Activated T-helper 1 cell treated with anti-CD3 and anti-CD28 coated beads, Interleukin-12 subunit alpha, Interleukin-12 subunit beta, Interleukin-2, Interleukin-4 antibody, amounts not matched to agents 30 ng/mL and 10 ng/mL and 1 ng/mL, durations not matched to agents 14 hours and 24 hours and 36 hours (primary cell): ENCODE measurements around the gene OAF. TPM values are rescaled to one million over a fixed set of nuclear protein-coding genes. Genes with fewer than 3 reads are reported as not detected.

Experiments
- DNase-seq: peaks from one replicate; pipeline ENCODE4 v3.0.0; 2021; ENCODE audit warnings: low spot score
- H3K27ac Mint-ChIP-seq: one replicate; pipeline ENCODE4 v1.8.0; 2021; ENCODE audit warnings: mild to moderate bottlenecking, mixed read lengths
- H3K27me3 Mint-ChIP-seq: one replicate; pipeline ENCODE4 v1.8.0; 2022; ENCODE audit warnings: mild to moderate bottlenecking, moderate library complexity, mixed read lengths; ENCODE audit not compliant: insufficient read depth
- H3K36me3 Mint-ChIP-seq: one replicate; pipeline ENCODE4 v1.8.0; 2021; ENCODE audit warnings: low read depth, mixed read lengths
- H3K4me1 Mint-ChIP-seq: one replicate; pipeline ENCODE4 v1.8.0; 2021; ENCODE audit warnings: low read depth, mixed read lengths
- H3K4me3 Mint-ChIP-seq: one replicate; pipeline ENCODE4 v1.8.0; 2021; ENCODE audit warnings: mild to moderate bottlenecking, moderate library complexity, mixed read lengths
- H3K9me3 Mint-ChIP-seq: one replicate; pipeline ENCODE4 v1.8.0; 2021; ENCODE audit warnings: mixed read lengths
- intact Hi-C: fragments of 100-400 bp; cut with micrococcal nuclease; formaldehyde crosslinking; loops from one replicate; pipeline ENCODE4 v1.15.1; 2024
- total RNA-seq: library from RNA; stranded (reverse); gene quantifications from 2 replicates; pipeline ENCODE4 v1.2.3, GENCODE V29; 2022

OAF gene
- total RNA-seq, 1 donor from 2014 or later: 6.7 TPM

- H3K27ac Mint-ChIP-seq: no peak overlapping the region
- H3K27me3 Mint-ChIP-seq: peaks cover 6% of the 10 kb centered on the region
- H3K4me3 Mint-ChIP-seq: no peak overlapping the region
- DNase-seq: no peak
- intact Hi-C loops: no loop called here
- no peaks in the 10 kb centered on the region for H3K36me3 Mint-ChIP-seq
- H3K9me3 Mint-ChIP-seq: no peaks in the 10 kb centered on the region
- H3K4me1 Mint-ChIP-seq: peaks cover 8% of the 10 kb centered on the region
Observed at GRCh38 chr11:120223793-120224192, 13.0 kb downstream of the OAF start.

- H3K4me1 Mint-ChIP-seq: peaks cover 8% of the 10 kb centered on the region
- no peaks in the 10 kb centered on the region for H3K9me3 Mint-ChIP-seq
- no peak overlapping the region for H3K4me3 Mint-ChIP-seq
- H3K27me3 Mint-ChIP-seq: peaks cover 6% of the 10 kb centered on the region
- intact Hi-C loops: no loop called here
- no peaks in the 10 kb centered on the region for H3K36me3 Mint-ChIP-seq
- no peak overlapping the region for H3K27ac Mint-ChIP-seq
- DNase-seq: no peak
Observed at GRCh38 chr11:120224361-120224760, 13.5 kb downstream of the OAF start.

- Mint-ChIP-seq H3K9me3 (no peaks in the 10 kb centered on the region), H3K27me3 (peaks cover 6% of the 10 kb centered on the region), H3K27ac (no peak overlapping the region), H3K4me3 (no peak overlapping the region), H3K36me3 (no peaks in the 10 kb centered on the region), H3K4me1 (peaks cover 8% of the 10 kb centered on the region)
- no peak for DNase-seq
- intact Hi-C loops: no loop called here
Observed at GRCh38 chr11:120224972-120225909, 14.4 kb downstream of the OAF start.

GRCh38 chr11:120226242-120226641 lies 15.4 kb downstream of the OAF start:
- Mint-ChIP-seq H3K36me3 (no peaks in the 10 kb centered on the region), H3K4me1 (peaks cover 6% of the 10 kb centered on the region), H3K27ac (no peak overlapping the region), H3K9me3 (no peaks in the 10 kb centered on the region), H3K27me3 (peaks cover 6% of the 10 kb centered on the region), H3K4me3 (no peak overlapping the region)
- DNase-seq: no peak
- intact Hi-C loops: no loop called here

GRCh38 chr11:120226714-120227113 lies 15.9 kb downstream of the OAF start:
- no peaks in the 10 kb centered on the region for H3K9me3 Mint-ChIP-seq
- H3K27me3 Mint-ChIP-seq: peaks cover 6% of the 10 kb centered on the region
- DNase-seq: no peak
- H3K36me3 Mint-ChIP-seq: no peaks in the 10 kb centered on the region
- no peak overlapping the region for H3K27ac Mint-ChIP-seq
- no peak overlapping the region for H3K4me3 Mint-ChIP-seq
- H3K4me1 Mint-ChIP-seq: peaks cover 1% of the 10 kb centered on the region
- intact Hi-C loops: no loop called here

- Mint-ChIP-seq H3K4me3 (no peak overlapping the region), H3K36me3 (no peaks in the 10 kb centered on the region), H3K9me3 (no peaks in the 10 kb centered on the region), H3K27ac (no peak overlapping the region), H3K27me3 (peaks cover 6% of the 10 kb centered on the region), H3K4me1 (no peaks in the 10 kb centered on the region)
- no peak for DNase-seq
- intact Hi-C loops: no loop called here
Observed at GRCh38 chr11:120227228-120227852, 16.5 kb downstream of the OAF start.

GRCh38 chr11:120228794-120229384 lies 18.1 kb downstream of the OAF start:
- Mint-ChIP-seq H3K4me1 (no peaks in the 10 kb centered on the region), H3K27me3 (peaks cover 15% of the 10 kb centered on the region), H3K9me3 (no peaks in the 10 kb centered on the region), H3K27ac (no peak overlapping the region), H3K4me3 (no peak overlapping the region), H3K36me3 (no peaks in the 10 kb centered on the region)
- DNase-seq: no peak
- intact Hi-C loops: loop anchor here (1.0 kb wide), 1 partner anchor 57 kb away; no protein-coding TSS in a partner anchor

GRCh38 chr11:120229451-120230424 lies 18.9 kb downstream of the OAF start:
- no peak overlapping the region for H3K27ac Mint-ChIP-seq
- no peak for DNase-seq
- no peaks in the 10 kb centered on the region for H3K4me1 Mint-ChIP-seq
- peaks cover 18% of the 10 kb centered on the region for H3K27me3 Mint-ChIP-seq
- H3K9me3 Mint-ChIP-seq: no peaks in the 10 kb centered on the region
- H3K4me3 Mint-ChIP-seq: no peak overlapping the region
- intact Hi-C loops: loop anchor here (1.0 kb wide), 1 partner anchor 57 kb away; no protein-coding TSS in a partner anchor
- H3K36me3 Mint-ChIP-seq: no peaks in the 10 kb centered on the region

- H3K36me3 Mint-ChIP-seq: no peaks in the 10 kb centered on the region
- DNase-seq: no peak
- intact Hi-C loops: no loop called here
- peaks cover 7% of the 10 kb centered on the region for H3K4me1 Mint-ChIP-seq
- H3K9me3 Mint-ChIP-seq: no peaks in the 10 kb centered on the region
- H3K27me3 Mint-ChIP-seq: peaks cover 21% of the 10 kb centered on the region
- no peak overlapping the region for H3K27ac Mint-ChIP-seq
- no peak overlapping the region for H3K4me3 Mint-ChIP-seq
Observed at GRCh38 chr11:120230433-120231071, 19.7 kb downstream of the OAF start.

- peaks cover 19% of the 10 kb centered on the region for H3K4me1 Mint-ChIP-seq
- no peaks in the 10 kb centered on the region for H3K36me3 Mint-ChIP-seq
- H3K27me3 Mint-ChIP-seq: peaks cover 28% of the 10 kb centered on the region
- intact Hi-C loops: no loop called here
- no peak for DNase-seq
- no peak overlapping the region for H3K4me3 Mint-ChIP-seq
- no peaks in the 10 kb centered on the region for H3K9me3 Mint-ChIP-seq
- H3K27ac Mint-ChIP-seq: no peak overlapping the region
Observed at GRCh38 chr11:120231963-120232362, 21.1 kb downstream of the OAF start.

GRCh38 chr11:120233207-120233803 lies 22.5 kb downstream of the OAF start:
- no peak for DNase-seq
- Mint-ChIP-seq H3K4me3 (no peak overlapping the region), H3K4me1 (peaks cover 19% of the 10 kb centered on the region), H3K36me3 (no peaks in the 10 kb centered on the region), H3K27ac (no peak overlapping the region), H3K9me3 (no peaks in the 10 kb centered on the region), H3K27me3 (peaks cover 41% of the 10 kb centered on the region)
- intact Hi-C loops: no loop called here
